Nephron progenitor cell (in vitro differentiated cells): ENCODE data around the gene HSPA12B.
A peak's percentile ranks its signal among the peaks of the same experiment; 100 is the strongest.

Source experiments
- DNase-seq: peaks from one replicate; pipeline ENCODE4 v3.0.0; 2021
- H3K27ac Mint-ChIP-seq: 2 replicates; pipeline ENCODE4 v1.8.0; 2021; ENCODE audit warnings: mild to moderate bottlenecking, moderate library complexity, mixed read lengths
- H3K27me3 Mint-ChIP-seq: 2 replicates; pipeline ENCODE4 v1.8.0; 2021; ENCODE audit warnings: mild to moderate bottlenecking, low read depth, mixed read lengths; ENCODE audit not compliant: poor library complexity
- H3K36me3 Mint-ChIP-seq: 2 replicates; pipeline ENCODE4 v1.8.0; 2021; ENCODE audit warnings: low read depth, mixed read lengths
- H3K4me1 Mint-ChIP-seq: 2 replicates; pipeline ENCODE4 v1.8.0; 2021; ENCODE audit warnings: mixed read lengths
- H3K4me3 Mint-ChIP-seq: 2 replicates; pipeline ENCODE4 v1.8.0; 2021; ENCODE audit warnings: mild to moderate bottlenecking, moderate library complexity, mixed read lengths
- H3K9me3 Mint-ChIP-seq: 2 replicates; pipeline ENCODE4 v1.8.0; 2021; ENCODE audit warnings: mild to moderate bottlenecking, moderate library complexity, mixed read lengths
- CTCF ChIP-seq: fragments of 200-600 bp; sonication (generic); IDR thresholded peaks from 2 replicates; pipeline ENCODE4 v1.5.0; 2021; ENCODE audit warnings: antibody characterized with exemption

HSPA12B gene

GRCh38 chr20:3728876-3729275, 3.6 kb upstream of the HSPA12B start:
- no peak for TF ChIP-seq CTCF
- H3K27me3 Mint-ChIP-seq, result peaks cover 46% of the 10 kb centered on the region
- no peak for DNase-seq

GRCh38 chr20:3729378-3729777, 3.1 kb upstream of the HSPA12B start:
- H3K27me3 Mint-ChIP-seq, result peaks cover 46% of the 10 kb centered on the region
- no peak for DNase-seq
- no peak overlapping the region for H3K4me3 Mint-ChIP-seq
- H3K9me3 Mint-ChIP-seq, result peaks cover 5% of the 10 kb centered on the region
- peaks cover 50% of the 10 kb centered on the region for H3K4me1 Mint-ChIP-seq
- H3K36me3 Mint-ChIP-seq, result no peaks in the 10 kb centered on the region
- TF ChIP-seq CTCF, result no peak
- no peak overlapping the region for H3K27ac Mint-ChIP-seq

More at GRCh38 chr20:3728876-3729275, 3.6 kb upstream of the HSPA12B start:
- Mint-ChIP-seq H3K36me3 (no peaks in the 10 kb centered on the region), H3K27ac (no peak overlapping the region), H3K4me3 (no peak overlapping the region), H3K4me1 (peaks cover 45% of the 10 kb centered on the region), H3K9me3 (peaks cover 5% of the 10 kb centered on the region)

- no peak for DNase-seq
- Mint-ChIP-seq H3K27me3 (peaks cover 43% of the 10 kb centered on the region), H3K4me3 (no peak overlapping the region), H3K36me3 (no peaks in the 10 kb centered on the region), H3K27ac (peak overlapping the region; percentile 3), H3K9me3 (peaks cover under 1% of the 10 kb centered on the region), H3K4me1 (peaks cover 56% of the 10 kb centered on the region)
- no peak for TF ChIP-seq CTCF
Measured at GRCh38 chr20:3729811-3730540, 2.5 kb upstream of the HSPA12B start.

- Mint-ChIP-seq H3K9me3 (no peaks in the 10 kb centered on the region), H3K4me1 (peaks cover 66% of the 10 kb centered on the region), H3K36me3 (no peaks in the 10 kb centered on the region), H3K4me3 (peak overlapping the region; percentile 64), H3K27ac (peak overlapping the region; percentile 2), H3K27me3 (peaks cover 37% of the 10 kb centered on the region)
- DNase-seq, result no peak
- TF ChIP-seq CTCF, result no peak
Measured at GRCh38 chr20:3730803-3731672, 1.4 kb upstream of the HSPA12B start.

- Mint-ChIP-seq H3K4me3 (no peak overlapping the region), H3K4me1 (peaks cover 70% of the 10 kb centered on the region), H3K27ac (no peak overlapping the region), H3K9me3 (no peaks in the 10 kb centered on the region), H3K36me3 (no peaks in the 10 kb centered on the region), H3K27me3 (peaks cover 34% of the 10 kb centered on the region)
- TF ChIP-seq CTCF, result no peak
- no peak for DNase-seq
Measured at GRCh38 chr20:3731944-3732326, 550 bp upstream of the HSPA12B start.
